SU-DHL-6 (cell line): ENCODE data around the gene CALCOCO2.

Source experiments
- CTCF ChIP-seq: fragments of 200-600 bp; sonication (generic); IDR thresholded peaks from one replicate; pipeline ENCODE4 v1.5.1; 2017; ENCODE audit warnings: antibody characterized with exemption, mild to moderate bottlenecking, low read length, moderate library complexity; ENCODE audit not compliant: insufficient read depth, poor library complexity, severe bottlenecking
- EZH2phosphoT487 ChIP-seq: fragments of 200-600 bp; sonication (generic), shearing (Covaris generic); conservative IDR thresholded peaks from 2 replicates; pipeline ENCODE4 v1.6.1; 2018; ENCODE audit warnings: mild to moderate bottlenecking, antibody characterized with exemption, low read length, moderate library complexity, mixed read lengths

GRCh38 chr17:48892940-48893645 lies 62.3 kb downstream of the CALCOCO2 start:
- no peak for TF ChIP-seq CTCF
- no peak for TF ChIP-seq EZH2phosphoT487
